Measurements from ENCODE around the gene SAG. TPM values are rescaled to one million over a fixed set of nuclear protein-coding genes. Genes with fewer than 3 reads are reported as not detected.
"Not testable (repeated sequence)": the region's sequence is repeated elsewhere in the genome, so short reads cannot be mapped to it uniquely, and the experiment has no call there.

The SAG gene
- total RNA-seq, 4 donors from 2014 or later = 0.07 TPM; not detected in 3

GRCh38 chr2:233334915-233335314 is 27.3 kb downstream of the SAG start:
- Histone ChIP-seq H3K27me3 (no peaks in the 10 kb centered on the region), H3K9me3 (no peaks in the 10 kb centered on the region), H3K4me3 (no peak overlapping the region), H3K4me1 (no peaks in the 10 kb centered on the region), H3K27ac (no peak overlapping the region), H3K36me3 (no peaks in the 10 kb centered on the region)
- TF ChIP-seq CTCF (IDR thresholded peaks at IDR 0.05) (no peak), POLR2A (IDR thresholded peaks at IDR 0.05) (no peak)
- no peak for DNase-seq
- intact Hi-C loops (cut with DNase I; ENCODE audit: low total_unique reads) = no loop called here

DNA sequence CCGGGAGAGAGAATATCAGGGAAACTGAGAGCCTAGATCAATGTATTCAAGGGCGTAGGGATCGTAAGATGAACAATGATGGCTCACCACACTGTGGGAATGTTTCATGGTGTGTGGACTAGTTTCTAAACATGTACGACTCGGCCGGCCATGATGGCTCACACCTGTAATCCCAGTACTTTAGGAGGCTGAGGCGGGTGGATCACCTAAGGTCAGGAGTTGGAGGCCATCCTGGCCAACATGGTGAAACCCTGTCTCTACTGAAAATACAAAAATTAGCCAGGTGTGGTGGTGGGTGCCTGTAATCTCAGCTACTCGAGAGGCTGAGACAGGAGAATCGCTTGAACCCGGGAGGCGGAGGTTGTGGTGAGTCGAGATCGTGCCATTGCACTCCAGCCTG is 28.5 kb downstream of the SAG start:
- DNase-seq; H3K36me3 ChIP-seq; H3K27ac ChIP-seq; H3K4me3 ChIP-seq; intact Hi-C loops (cut with DNase I; ENCODE audit: low total_unique reads); H3K27me3 ChIP-seq; H3K9me3 ChIP-seq; H3K4me1 ChIP-seq: not testable (repeated sequence)

- H3K4me3 ChIP-seq = no peak overlapping the region
- intact Hi-C loops (cut with DNase I; ENCODE audit: low total_unique reads) = no loop called here
- DNase-seq = no peak
- no peaks in the 10 kb centered on the region for H3K9me3 ChIP-seq
- no peaks in the 10 kb centered on the region for H3K27me3 ChIP-seq
- H3K36me3 ChIP-seq = no peaks in the 10 kb centered on the region
- no peak overlapping the region for H3K27ac ChIP-seq
- TF ChIP-seq CTCF (IDR thresholded peaks at IDR 0.05) (no peak), POLR2A (IDR thresholded peaks at IDR 0.05) (no peak)
- H3K4me1 ChIP-seq = no peaks in the 10 kb centered on the region
These were observed 28.9 kb downstream of the SAG start for GRCh38 chr2:233336541-233336940.

GRCh38 chr2:233338046-233338445 is 30.4 kb downstream of the SAG start:
- Histone ChIP-seq H3K4me3 (no peak overlapping the region), H3K27me3 (no peaks in the 10 kb centered on the region), H3K9me3 (no peaks in the 10 kb centered on the region), H3K36me3 (no peaks in the 10 kb centered on the region), H3K4me1 (no peaks in the 10 kb centered on the region), H3K27ac (no peak overlapping the region)
- no peak for TF ChIP-seq POLR2A (IDR thresholded peaks at IDR 0.05)
- no peak for TF ChIP-seq CTCF (IDR thresholded peaks at IDR 0.05)
- intact Hi-C loops (cut with DNase I; ENCODE audit: low total_unique reads) = no loop called here
- no peak for DNase-seq

GRCh38 chr2:233338812-233339368 is 31.3 kb downstream of the SAG start:
- no peak for DNase-seq
- no peak for TF ChIP-seq CTCF (IDR thresholded peaks at IDR 0.05)
- TF ChIP-seq POLR2A (IDR thresholded peaks at IDR 0.05) = no peak
- intact Hi-C loops (cut with DNase I; ENCODE audit: low total_unique reads) = no loop called here
- Histone ChIP-seq H3K27ac (no peak overlapping the region), H3K4me3 (no peak overlapping the region), H3K36me3 (no peaks in the 10 kb centered on the region), H3K4me1 (no peaks in the 10 kb centered on the region), H3K27me3 (no peaks in the 10 kb centered on the region), H3K9me3 (no peaks in the 10 kb centered on the region)

- intact Hi-C loops (cut with DNase I; ENCODE audit: low total_unique reads) = no loop called here
- no peaks in the 10 kb centered on the region for H3K27me3 ChIP-seq
- TF ChIP-seq CTCF (IDR thresholded peaks at IDR 0.05) (no peak), POLR2A (IDR thresholded peaks at IDR 0.05) (no peak)
These were observed 31.8 kb downstream of the SAG start for GRCh38 chr2:233339427-233339826.

More at GRCh38 chr2:233339427-233339826, 31.8 kb downstream of the SAG start:
- no peak for DNase-seq
- Histone ChIP-seq H3K36me3 (no peaks in the 10 kb centered on the region), H3K4me1 (no peaks in the 10 kb centered on the region), H3K27ac (no peak overlapping the region), H3K9me3 (no peaks in the 10 kb centered on the region), H3K4me3 (no peak overlapping the region)

All from uterus (tissue), 4 donors.